ENCODE measurements around the gene TMCC3.

DNA sequence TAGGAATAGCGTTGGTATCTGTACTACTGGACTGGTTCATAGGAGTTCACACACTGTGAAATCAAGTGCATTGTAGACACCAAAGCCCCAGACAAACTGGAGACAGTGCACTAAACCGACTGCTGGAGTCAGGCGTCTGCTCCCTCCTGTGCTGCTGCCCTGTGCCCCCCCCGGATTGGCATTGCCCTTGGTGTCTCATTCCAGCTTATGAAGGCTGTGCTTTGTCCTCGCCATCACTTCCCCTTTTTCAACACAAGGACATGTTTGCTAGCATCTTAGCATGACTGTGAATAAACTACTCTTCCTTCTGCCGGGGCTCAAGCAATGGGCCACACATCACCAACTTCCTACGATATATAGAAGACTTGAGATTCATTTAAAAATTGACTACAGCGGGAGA lies 84.0 kb downstream of the TMCC3 start:
- TF ChIP-seq, protein P1, sequence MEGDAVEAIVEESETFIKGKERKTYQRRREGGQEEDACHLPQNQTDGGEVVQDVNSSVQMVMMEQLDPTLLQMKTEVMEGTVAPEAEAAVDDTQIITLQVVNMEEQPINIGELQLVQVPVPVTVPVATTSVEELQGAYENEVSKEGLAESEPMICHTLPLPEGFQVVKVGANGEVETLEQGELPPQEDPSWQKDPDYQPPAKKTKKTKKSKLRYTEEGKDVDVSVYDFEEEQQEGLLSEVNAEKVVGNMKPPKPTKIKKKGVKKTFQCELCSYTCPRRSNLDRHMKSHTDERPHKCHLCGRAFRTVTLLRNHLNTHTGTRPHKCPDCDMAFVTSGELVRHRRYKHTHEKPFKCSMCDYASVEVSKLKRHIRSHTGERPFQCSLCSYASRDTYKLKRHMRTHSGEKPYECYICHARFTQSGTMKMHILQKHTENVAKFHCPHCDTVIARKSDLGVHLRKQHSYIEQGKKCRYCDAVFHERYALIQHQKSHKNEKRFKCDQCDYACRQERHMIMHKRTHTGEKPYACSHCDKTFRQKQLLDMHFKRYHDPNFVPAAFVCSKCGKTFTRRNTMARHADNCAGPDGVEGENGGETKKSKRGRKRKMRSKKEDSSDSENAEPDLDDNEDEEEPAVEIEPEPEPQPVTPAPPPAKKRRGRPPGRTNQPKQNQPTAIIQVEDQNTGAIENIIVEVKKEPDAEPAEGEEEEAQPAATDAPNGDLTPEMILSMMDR (IDR thresholded peaks at IDR 0.05; ENCODE audit: low read length), result no peak
- no peak for TF ChIP-seq EZH2 (IDR thresholded peaks at IDR 0.05; ENCODE audit: borderline replicate concordance, low read length)

Measured in OCI-LY1 (cell line).